GM18526 (cell line): Measurements from ENCODE around the gene IRS2.

Experiments
- POLR2A ChIP-seq: IDR thresholded peaks from 3 replicates; pipeline ENCODE4 v1.6.1; 2011; ENCODE audit not compliant: insufficient read length; ENCODE audit errors: extremely low read depth

Gene IRS2

GRCh38 chr13:109770436-109770835 is 15.9 kb downstream of the IRS2 start:
- TF ChIP-seq POLR2A: no peak

- TF ChIP-seq POLR2A: no peak
These were observed 16.5 kb downstream of the IRS2 start for GRCh38 chr13:109769921-109770320.

GRCh38 chr13:109769275-109769674 is 17.1 kb downstream of the IRS2 start:
- no peak for TF ChIP-seq POLR2A

- no peak for TF ChIP-seq POLR2A
These were observed 17.8 kb downstream of the IRS2 start for GRCh38 chr13:109768616-109769015.

- no peak for TF ChIP-seq POLR2A
These were observed 18.2 kb downstream of the IRS2 start for GRCh38 chr13:109768176-109768575.

GRCh38 chr13:109767023-109767422 is 19.4 kb downstream of the IRS2 start:
- TF ChIP-seq POLR2A: no peak

GRCh38 chr13:109764470-109765291 is 21.7 kb downstream of the IRS2 start:
- TF ChIP-seq POLR2A: no peak

- no peak for TF ChIP-seq POLR2A
These were observed 22.3 kb downstream of the IRS2 start for GRCh38 chr13:109764045-109764444.

- TF ChIP-seq POLR2A: no peak
These were observed 23.6 kb downstream of the IRS2 start for GRCh38 chr13:109762791-109763190.

- no peak for TF ChIP-seq POLR2A
These were observed 24.7 kb downstream of the IRS2 start for GRCh38 chr13:109761695-109762094.

- no peak for TF ChIP-seq POLR2A
These were observed 25.4 kb downstream of the IRS2 start for GRCh38 chr13:109760951-109761350.

- TF ChIP-seq POLR2A: no peak
These were observed 26.0 kb downstream of the IRS2 start for GRCh38 chr13:109760402-109760801.

- no peak for TF ChIP-seq POLR2A
These were observed 26.8 kb downstream of the IRS2 start for GRCh38 chr13:109759609-109760008.

GRCh38 chr13:109758937-109759480 is 27.4 kb downstream of the IRS2 start:
- TF ChIP-seq POLR2A: no peak

- TF ChIP-seq POLR2A: no peak
These were observed 29.6 kb downstream of the IRS2 start for GRCh38 chr13:109756778-109757177.

- TF ChIP-seq POLR2A: no peak
These were observed 30.4 kb downstream of the IRS2 start for GRCh38 chr13:109755997-109756396.

GRCh38 chr13:109755551-109755950 is 30.8 kb downstream of the IRS2 start:
- TF ChIP-seq POLR2A: no peak
